Putamen (tissue), 1 donor: ENCODE measurements around the gene ZNF337.
"Not testable (repeated sequence)": the region's sequence is repeated elsewhere in the genome, so short reads cannot be mapped to it uniquely, and the experiment has no call there.

Source experiments
- DNase-seq: peaks from one replicate; pipeline ENCODE4 v3.0.0-alpha.2; 2016; ENCODE audit warnings: low spot score

ZNF337 gene

DNA sequence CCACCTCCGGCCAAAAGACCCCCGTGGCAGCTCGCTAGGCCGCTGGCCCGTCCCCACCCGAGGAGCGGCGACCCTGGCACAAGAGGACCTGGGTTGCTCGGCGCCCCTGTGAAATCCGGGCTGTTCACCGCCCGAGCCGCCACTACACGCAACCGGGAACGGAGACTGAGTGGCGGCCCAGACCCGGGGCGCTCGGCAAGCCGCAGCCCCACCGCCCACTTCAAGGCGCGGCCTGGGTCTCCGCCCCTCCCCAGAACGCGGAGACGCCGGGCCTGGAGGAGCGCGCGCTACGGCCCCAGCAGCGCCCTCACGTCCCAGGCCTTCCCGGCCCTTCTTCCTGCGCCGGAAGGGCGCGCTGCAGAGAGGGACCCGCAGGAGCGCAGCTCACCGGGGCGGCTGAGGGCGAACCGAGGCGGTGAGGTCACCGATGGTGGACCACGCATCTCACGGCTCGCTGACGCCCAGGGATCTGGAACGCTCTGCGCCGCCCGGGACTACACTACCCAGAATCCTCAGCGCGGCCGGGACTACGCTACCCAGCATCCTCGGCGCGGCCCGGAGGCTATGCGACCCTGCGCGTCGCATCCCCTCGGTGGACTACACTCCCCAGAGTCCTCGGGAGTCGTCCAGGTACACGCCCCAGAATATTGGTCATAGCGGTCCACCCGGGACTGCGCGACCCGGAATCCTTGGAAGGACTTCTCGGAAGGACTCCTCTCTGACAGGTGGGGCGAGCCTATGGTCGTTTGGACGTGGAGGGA, at the start of gene ZNF337:
TSS of gene ZNF337 (minus strand) at position 483 of the 761 bp plus-strand sequence. CDS start 10,436 bp downstream, outside the sequence.
- peak; percentile 94 for DNase-seq

DNA sequence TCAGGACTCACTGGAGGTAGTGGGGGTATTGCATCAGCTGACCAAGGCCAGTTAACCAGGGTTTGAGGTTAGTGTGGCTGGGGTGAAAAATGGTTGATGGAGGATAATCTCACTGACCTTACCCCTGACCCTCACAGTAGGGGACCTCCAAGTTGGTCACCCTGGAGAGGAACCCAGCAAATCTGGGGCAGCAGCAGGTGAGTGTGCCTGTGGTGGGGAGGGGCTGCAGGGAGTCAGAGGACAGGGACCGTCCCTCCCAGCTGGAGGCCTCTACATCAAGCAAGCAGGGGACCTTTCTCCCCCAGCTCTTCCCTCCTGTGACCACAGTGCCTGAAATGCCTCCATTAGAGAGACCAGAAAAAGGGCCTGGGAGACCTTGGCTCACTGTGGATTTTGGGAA, 49.1 kb upstream of the ZNF337 start:
- DNase-seq, result no peak

DNA sequence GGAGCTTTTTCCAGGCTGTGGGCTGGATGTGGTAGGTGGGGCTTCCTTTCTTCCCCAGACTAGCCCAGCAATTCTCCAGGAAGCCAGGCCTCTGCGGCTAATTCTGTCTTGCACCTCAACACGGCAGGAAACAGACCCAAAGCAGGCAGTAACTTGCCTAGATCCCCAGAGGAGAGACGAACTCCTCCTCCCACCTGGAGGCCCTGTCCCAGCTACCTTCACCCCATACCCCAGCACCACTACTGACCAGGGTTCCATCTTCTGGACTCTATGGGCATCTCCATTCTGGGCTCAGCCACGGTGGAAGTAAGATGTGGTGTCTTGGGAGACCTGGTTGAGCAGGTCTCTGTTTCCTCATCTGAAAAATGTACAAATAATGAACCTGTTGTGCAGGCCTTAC, 48.4 kb upstream of the ZNF337 start:
- no peak for DNase-seq

DNA sequence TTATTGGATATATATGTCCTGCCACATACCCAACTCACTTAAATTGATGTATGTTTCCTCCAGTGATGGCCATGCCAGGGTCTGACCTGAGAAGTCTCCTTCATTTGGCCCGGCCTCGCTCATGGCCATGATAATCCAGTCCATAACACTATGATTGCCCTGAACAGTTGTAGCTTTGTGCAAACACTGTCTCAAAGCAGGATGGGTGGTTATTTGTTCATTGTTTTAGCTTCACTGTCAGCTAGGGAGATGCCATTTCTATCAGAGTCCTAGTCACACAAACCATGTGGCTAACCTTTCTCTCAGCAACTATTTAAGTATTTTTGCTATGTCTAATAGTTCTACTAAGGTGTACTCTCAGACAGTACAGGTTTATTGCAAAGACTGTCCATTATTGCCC, 47.6 kb upstream of the ZNF337 start:
- no peak for DNase-seq

DNA sequence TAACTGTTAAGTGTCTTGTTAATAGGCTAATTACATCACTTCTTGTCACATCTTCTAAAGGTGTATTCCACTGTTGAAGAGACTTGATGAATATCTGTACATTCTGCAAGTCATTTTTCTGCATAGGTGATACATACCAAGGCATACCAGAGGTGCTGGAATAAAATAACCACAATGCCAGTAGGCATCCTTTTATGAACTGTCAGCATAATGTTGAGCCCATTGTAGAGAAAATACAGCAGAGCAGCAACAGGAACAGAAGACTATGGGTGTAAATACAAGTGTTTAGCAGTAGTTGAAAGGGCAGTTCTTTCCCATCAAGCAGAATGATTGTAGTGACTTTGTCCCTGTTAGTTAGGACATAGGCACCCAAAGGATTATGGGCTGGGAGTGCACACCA, 44.4 kb upstream of the ZNF337 start:
- DNase-seq, result no peak

DNA sequence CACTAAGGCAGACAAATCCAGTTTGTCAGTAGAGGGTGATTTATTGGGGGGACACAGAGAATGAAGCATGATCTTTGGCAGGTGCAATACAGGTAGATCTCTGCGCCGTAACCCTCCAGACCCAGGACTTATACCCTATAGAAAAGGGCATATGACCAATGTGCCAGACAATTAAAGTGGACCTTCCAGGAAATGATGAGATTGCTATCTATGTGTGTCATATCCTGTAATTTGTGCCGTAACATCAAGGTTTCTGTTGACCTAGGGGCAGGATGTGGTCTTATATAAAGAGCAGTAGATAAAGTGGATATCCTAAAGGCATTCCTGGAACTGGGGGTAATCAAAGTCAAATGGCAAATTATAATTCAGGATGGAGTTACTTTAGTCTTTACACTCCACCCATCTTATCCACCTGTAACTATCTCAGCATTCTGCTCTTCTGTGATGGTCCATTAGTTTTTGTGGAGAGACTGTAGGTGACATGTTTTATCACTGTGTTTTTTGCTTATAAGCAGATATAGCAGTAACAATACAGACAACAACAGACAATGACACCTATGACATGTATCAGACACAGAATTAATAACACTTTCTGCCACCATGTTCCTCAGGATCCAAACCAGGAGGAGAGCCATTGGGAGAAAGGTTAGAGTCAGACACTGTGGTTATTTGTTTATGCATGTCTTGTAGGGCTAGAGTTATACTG, 43.1 kb upstream of the ZNF337 start:
- DNase-seq, result no peak

DNA sequence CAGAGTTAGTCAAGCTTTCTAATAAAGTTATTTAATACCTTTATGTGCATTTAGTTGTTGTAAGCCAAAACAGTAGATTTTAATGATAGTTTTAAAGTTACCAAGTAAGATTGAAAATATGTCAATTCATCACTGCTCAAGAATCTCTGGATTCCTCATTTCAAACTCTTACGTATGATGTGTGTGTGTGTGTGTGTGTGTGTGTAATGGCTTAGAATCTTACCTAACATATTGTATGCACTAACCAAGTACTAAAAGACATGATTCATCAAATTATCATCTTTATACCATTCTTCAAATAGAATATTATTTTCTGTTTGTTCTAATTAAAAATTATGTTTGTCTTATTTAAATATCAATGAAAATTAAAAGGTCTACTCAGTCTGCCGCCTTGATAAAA, 41.5 kb upstream of the ZNF337 start:
- no peak for DNase-seq

DNA sequence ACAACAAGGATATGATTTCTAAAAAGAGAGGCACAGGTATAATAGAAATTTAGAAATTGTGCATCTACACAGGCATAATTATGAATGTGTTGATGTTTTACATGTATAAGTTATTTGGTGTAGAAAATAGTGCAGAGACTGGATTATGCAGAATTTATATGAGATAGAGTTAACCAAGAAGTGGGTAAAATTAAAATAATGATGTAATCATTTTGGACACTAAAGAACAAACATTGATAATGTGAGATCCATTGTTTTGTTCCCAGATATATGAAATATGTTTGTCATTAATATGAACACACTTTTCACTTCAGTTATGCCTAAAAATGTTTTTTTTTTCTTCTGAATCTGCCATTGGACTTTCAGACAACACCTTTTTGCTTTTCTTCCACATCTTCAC, 37.2 kb upstream of the ZNF337 start:
- DNase-seq, result no peak

DNA sequence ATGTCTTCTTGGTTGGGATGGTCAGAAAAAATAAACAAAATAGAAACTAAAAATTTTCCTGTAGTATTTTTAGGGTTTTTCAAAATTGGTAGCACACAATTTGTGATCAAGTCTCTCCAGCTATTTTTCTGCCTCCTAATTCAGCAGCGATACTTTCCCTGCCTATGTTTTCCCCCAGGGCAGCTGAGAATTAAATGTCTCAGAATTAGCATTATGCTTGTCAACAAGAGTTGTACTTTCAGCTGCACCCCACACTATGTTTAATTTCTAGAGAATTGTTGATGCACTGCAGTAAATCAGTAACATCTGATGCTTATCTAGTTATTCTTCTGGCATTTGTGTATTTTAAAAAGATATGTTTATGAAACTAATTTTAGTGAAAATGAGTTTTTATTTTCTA, 34.2 kb upstream of the ZNF337 start:
- no peak for DNase-seq

DNA sequence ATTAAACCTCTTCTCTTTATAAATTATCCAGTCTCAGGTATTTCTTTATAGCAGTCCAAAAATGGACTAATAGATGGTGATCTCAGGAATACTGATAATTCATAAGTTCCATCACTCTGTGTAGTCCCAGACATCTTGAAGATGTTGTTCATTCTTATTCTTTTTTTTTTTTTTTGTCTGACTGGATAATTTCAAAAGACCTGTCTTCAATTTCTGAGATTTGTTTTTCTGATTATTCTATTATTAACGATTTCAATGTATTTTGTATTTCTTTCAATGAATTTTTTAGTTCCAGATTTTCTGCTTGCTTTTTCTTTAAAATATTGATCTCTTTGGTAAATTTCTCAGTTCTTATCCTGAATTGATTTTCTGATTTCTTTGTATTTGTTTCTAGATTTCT, 29.7 kb upstream of the ZNF337 start:
- DNase-seq, result no peak

DNA sequence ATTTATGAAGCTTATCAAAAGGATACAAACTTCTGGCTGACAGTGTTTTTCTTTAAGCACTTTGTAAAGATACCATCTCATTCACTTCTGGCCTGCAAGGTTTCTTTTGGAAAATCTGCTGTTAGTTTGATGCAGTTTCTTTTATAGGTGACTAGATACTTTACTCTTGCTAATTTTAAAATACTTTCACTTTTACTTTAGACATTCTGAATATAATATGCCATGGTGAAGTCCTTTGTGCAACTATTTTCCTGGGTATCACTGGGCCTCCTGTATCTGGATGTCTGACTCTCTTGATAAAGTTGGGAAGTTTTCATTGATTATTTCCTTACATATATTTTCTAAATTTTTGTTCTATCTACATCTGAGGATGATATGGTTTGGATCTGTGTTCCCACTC, 29.0 kb upstream of the ZNF337 start:
- no peak for DNase-seq

DNA sequence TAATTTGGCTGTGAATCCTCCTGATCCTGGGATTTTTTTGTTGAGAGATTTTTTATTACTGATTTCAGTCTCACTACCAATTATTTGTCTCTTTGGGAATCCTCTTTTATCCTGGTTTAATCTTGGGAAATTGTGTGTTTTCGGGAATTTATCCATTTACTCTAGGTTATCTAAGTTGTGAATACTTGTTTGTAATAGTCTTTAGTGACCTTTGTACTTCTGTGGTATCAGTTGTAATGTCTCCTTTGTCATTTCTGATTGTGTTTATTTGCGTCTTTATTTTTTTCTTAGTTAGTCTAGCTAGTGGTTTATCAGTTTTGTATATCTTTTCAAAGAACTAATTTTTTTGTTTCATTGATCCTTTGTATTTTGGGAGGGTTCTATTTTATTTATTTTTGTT, 27.3 kb upstream of the ZNF337 start:
- no peak for DNase-seq

DNA sequence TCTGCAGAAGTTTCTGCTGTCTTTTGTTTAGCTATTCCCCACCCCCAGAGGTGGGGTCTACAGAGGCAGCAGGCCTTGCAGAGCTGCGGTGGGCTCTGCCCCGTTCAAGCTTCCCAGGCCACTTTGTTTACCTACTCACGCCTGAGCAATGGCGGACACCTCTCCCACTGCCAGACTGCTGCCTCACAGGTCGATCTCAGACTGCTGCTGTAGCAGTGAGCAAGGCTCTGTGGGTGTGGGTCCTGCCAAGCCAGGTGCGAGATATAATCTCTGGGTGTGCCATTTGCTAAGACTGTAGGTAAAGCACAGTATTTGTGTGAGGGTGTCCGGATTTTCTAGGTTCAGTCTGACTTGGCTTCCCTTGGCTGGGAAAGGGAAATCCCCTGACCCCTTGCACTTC, 23.6 kb upstream of the ZNF337 start:
- DNase-seq, result no peak

DNA sequence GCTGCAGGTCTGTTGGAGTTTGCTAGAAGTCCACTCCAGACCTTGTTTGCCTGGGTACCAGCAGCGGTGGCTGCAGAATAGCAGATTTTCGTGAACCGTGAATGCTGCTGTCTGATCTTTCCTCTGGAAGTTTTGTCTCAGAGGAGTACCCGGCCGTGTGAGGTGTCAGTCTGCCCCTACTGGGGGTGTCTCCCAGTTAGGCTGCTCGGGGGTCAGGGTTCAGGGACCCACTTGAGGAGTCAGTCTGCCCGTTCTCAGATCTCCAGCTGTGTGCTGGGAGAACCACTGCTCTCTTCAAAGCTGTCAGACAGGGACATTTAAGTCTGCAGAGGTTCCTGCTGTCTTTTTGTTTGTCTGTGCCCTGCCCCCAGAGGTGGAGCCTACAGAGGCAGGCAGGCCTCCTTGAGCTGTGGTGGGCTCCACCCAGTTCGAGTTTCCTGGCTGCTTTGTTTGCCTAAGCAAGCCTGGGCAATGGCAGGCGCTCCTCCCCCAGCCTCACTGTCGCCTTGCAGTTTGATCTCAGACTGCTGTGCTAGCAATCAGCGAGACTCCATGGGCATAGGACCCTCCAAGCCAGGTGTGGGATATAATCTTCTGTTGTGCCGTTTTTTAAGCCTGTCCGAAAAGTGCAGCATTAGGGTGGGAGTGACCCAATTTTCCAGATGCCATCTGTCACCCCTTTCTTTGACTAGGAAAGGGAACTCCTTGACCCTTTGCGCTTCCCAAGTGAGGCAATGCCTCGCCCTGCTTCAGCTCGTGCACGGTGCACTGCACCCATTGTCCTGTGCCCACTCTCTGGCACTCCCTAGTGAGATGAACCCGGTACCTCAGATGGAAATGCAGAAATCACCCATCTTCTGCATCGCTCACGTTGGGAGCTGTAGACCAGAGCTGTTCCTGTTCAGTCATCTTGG, 22.5 kb upstream of the ZNF337 start:
- DNase-seq, result not testable (repeated sequence)

DNA sequence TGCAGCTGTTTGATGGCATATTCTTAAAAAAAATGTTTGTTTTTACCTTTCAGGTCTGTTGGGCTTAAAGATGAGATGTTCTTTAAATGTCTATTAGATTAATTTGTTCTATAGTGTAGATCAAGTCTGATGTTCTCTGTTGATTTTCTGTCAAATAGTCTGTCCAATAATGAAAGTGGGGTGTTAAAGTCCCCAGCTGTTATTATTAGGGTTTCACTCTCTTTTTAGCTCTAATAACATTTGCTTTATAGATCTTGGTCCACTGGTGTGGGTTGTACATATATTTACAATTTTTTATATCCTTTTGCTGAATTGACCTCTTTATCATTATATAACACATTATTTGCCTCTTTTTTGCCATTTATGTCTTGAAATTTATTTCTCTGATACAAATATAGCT, 11.0 kb upstream of the ZNF337 start:
- DNase-seq, result no peak

DNA sequence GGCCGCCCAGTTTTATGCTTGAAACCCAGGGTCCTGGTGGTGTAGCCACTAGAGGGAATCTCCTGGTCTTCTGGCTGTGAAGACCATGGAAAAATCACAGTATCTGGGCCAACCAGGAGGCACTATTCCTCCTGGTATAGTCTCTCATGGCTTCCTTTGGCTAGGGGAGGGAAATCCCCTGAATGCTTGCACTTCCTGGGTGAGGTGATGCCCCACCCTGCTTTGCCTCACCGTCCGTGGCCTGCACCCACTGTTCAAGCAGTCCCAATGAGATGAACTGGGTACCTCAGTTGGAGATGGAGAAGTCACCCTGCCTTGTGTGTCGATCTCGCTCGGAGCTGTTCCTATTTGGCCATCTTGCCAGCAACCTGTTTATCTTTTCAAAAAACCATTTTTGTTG, 10.1 kb upstream of the ZNF337 start:
- no peak for DNase-seq

DNA sequence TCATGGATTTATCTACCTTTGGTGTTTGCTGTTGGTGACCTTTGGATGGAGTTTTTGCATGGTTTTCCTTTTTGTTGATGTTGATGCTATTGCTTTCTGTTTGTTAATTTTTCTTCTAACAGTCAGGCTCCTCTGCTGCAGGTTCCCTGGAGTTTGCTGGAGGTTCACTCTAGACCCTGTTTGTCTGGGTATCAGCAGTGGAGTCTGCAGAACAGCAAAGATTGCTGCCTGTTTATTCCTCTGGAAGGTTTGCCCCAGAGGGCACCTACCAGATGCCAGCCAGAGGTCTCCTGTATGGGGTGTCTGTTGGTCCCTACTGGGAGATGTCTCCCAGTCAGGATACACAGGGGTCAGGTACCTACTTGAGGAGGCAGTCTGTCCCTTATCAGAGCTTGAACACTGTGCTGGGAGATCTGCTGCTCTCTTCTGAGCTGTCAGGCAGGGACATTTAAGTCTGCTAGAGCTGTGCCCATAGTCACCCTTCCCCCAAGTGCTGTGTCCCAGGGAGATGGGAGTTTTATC, 9.2 kb upstream of the ZNF337 start:
- DNase-seq, result no peak

DNA sequence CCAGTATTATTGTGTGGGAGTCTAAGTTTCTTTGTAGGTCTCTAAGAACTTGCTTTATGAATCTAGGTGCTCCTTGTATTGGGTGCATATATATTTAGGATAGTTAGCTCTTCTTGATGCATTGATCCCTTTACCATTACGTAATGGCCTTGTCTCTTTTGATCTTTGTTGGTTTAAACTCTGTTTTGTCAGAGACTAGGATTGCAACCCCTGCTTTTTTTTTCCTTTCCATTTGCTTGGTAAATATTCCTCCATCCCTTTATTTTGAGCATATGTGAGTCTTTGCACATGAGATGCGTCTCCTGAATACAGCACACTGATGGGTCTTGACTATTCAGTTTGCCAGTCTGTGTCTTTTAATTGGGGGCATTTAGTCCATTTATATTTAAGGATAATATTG, 7.7 kb upstream of the ZNF337 start:
- not testable (repeated sequence) for DNase-seq

DNA sequence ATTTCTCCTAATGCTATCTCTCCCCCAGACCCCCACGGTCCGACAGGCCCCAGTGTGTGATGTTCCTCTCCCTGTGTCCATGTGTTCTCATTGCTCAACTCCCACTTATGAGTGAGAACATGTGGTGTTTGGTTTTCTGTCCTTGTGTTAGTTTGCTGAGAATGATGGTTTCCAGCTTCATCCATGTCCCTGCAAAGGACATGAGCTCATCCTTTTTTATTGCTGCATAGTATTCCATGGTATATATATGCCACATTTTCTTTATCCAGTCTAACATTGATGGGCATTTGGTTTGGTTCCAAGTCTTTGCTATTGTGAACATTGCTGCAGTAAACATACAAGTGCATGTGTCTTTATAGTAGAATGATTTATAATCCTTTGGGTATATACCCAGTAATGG, 4.2 kb upstream of the ZNF337 start:
- not testable (repeated sequence) for DNase-seq

DNA sequence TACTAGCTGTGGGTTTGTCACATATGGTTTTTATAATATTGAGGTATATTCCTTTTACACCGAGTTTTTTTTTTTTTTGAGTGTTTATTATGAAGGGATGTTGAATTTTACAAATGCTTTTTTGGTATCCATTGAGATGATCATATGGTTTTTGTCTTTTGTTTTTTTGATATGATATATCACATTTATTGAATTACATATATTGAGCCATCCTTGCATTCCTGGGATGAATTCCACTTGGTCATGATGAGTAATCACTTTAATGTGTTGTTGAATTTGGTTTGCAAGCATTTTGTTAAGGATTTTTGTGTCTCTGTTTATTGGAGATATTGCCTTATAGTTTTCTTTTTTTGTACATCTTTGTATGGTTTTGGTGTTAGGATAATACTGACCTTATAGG, 3.3 kb upstream of the ZNF337 start:
- no peak for DNase-seq

DNA sequence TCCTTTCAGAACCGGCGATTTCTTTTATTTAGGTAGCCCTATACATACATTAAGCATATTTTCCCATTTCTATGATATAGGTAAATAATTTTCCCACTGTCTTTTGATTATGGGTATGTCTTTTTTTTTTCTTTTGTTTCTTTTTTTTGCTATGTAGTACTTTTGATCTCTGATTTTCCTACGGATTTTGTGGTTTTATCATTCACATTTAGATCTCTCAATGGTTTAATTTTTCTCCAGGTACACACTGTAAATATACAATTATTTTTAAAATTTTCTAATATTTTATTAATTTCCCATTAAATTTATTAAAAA, 436 bp upstream of the ZNF337 start:
- DNase-seq, result no peak

DNA sequence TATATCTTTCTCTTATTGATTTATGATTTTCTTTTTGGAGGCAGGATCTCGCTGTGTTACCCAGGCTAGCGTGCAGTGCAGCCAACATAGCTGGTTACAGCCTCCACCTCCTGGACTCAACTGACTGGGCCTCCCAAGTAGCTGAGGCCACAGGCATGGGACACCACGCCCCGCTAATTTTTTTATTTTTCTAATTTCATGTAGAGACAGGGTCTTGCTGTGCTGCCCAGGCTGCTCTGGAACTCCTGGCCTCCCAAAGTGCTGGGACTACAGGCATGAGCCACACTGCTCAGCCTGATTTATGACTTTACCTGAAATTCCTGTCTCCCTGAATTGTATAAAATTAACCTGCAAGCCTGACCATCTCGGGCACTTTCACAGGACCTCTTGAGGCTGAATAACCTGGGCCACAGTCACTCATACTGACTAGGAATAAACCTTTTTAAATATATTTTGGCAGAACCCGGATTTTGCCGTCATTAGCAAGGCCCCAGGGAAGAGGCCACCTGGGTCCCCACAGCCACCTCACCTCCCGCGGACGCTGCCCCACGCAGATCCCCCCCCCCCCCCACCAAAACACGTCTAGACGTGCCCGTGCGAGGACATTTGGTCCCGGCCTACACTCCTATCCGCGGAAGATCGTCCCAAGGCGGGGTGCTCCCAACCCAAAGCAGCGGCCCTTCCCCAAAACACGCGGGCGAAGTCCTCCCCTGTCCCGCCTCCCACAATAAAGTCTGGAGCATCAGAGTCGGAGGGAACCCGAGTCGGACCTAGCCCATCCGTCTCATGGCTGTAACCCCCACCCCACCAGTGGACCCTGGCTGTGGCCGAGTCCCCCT, 902 bp downstream of the ZNF337 start:
- no peak for DNase-seq
